Neural crest cell (in vitro differentiated cells): ENCODE results near the gene CNTN4. TPM values are rescaled to one million over a fixed set of nuclear protein-coding genes. Genes with fewer than 3 reads are reported as not detected.

Source experiments
- DNase-seq: peaks from one replicate; pipeline ENCODE4 v3.0.0; 2021; ENCODE audit warnings: low read depth, mixed read lengths, low spot score
- H3K27ac Mint-ChIP-seq: one replicate; pipeline ENCODE4 v1.8.0; 2021; ENCODE audit warnings: mild to moderate bottlenecking, mixed read lengths; ENCODE audit not compliant: unreplicated experiment
- H3K27me3 Mint-ChIP-seq: 2 replicates; pipeline ENCODE4 v1.8.0; 2021; ENCODE audit warnings: low read depth, mild to moderate bottlenecking, mixed read lengths
- H3K36me3 Mint-ChIP-seq: 2 replicates; pipeline ENCODE4 v1.8.0; 2021; ENCODE audit warnings: low read depth, mild to moderate bottlenecking, mixed read lengths
- H3K4me1 Mint-ChIP-seq: 2 replicates; pipeline ENCODE4 v1.8.0; 2021; ENCODE audit warnings: mixed read lengths
- H3K4me3 Mint-ChIP-seq: one replicate; pipeline ENCODE4 v1.8.0; 2021; ENCODE audit warnings: mild to moderate bottlenecking, mixed read lengths
- H3K9me3 Mint-ChIP-seq: 2 replicates; pipeline ENCODE4 v1.8.0; 2021; ENCODE audit warnings: mixed read lengths
- CTCF ChIP-seq: fragments of 200-600 bp; sonication (generic); conservative IDR thresholded peaks from 2 replicates; pipeline ENCODE4 v1.5.0; 2021; ENCODE audit warnings: antibody characterized with exemption, mild to moderate bottlenecking
- total RNA-seq: library from RNA; stranded (reverse); gene quantifications from 2 replicates; pipeline ENCODE4 v1.2.1, GENCODE V29; 2021

CNTN4 gene
- total RNA-seq, 1 donor from 2014 or later = 2.9 TPM

GRCh38 chr3:2362122-2362521 lies 263.5 kb downstream of the CNTN4 start:
- TF ChIP-seq CTCF = no peak
- H3K4me3 Mint-ChIP-seq = no peak overlapping the region
- H3K27me3 Mint-ChIP-seq = no peaks in the 10 kb centered on the region
- peaks cover 4% of the 10 kb centered on the region for H3K4me1 Mint-ChIP-seq
- no peak for DNase-seq
- no peaks in the 10 kb centered on the region for H3K36me3 Mint-ChIP-seq
- H3K9me3 Mint-ChIP-seq = no peaks in the 10 kb centered on the region
- no peak overlapping the region for H3K27ac Mint-ChIP-seq

DNA sequence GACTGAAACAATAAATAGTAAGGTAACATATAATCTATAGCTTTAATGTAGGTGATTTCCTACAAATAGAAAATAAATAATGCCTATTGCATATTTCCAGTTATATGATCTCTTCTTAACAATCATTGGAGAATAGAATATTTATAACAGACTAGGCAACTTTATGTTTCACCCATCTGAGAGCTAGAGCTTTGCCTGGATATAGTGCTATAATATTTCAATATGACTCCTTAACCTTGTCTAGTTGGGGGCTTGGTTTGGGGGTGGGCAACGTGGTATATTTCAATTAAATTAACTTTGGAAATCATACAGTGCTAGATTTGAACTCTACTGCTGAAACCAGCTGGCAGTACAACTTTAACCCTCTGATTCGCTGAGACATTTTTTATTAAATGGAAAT lies 265.2 kb downstream of the CNTN4 start:
- Mint-ChIP-seq H3K4me1 (peaks cover 4% of the 10 kb centered on the region), H3K27ac (no peak overlapping the region), H3K4me3 (no peak overlapping the region), H3K27me3 (no peaks in the 10 kb centered on the region), H3K9me3 (no peaks in the 10 kb centered on the region), H3K36me3 (no peaks in the 10 kb centered on the region)
- no peak for DNase-seq
- TF ChIP-seq CTCF = no peak

DNA sequence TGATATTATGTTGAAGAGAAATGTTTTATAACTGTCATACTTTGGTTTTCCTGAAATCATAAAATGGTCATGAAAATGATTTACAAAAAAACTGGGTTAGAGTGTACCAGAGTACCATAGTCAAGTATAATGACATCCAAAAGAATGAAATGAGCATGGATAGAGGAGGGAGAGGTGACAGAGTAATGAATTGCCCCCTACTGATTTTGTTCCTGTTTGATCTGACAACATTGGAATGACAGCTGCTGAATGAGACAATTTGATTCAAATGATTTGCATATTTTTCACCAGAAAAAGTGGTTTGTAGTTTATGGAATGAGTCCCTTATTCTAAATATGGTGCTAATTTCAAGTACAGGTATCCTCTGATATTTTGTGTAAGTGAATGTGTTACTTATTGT lies 271.7 kb downstream of the CNTN4 start:
- Mint-ChIP-seq H3K9me3 (no peaks in the 10 kb centered on the region), H3K27ac (no peak overlapping the region)
- TF ChIP-seq CTCF = no peak

GRCh38 chr3:2372306-2372705 lies 273.6 kb downstream of the CNTN4 start:
- no peaks in the 10 kb centered on the region for H3K4me1 Mint-ChIP-seq
- TF ChIP-seq CTCF = no peak
- H3K4me3 Mint-ChIP-seq = no peak overlapping the region
- H3K27ac Mint-ChIP-seq = no peak overlapping the region
- H3K9me3 Mint-ChIP-seq = no peaks in the 10 kb centered on the region
- H3K27me3 Mint-ChIP-seq = no peaks in the 10 kb centered on the region
- H3K36me3 Mint-ChIP-seq = no peaks in the 10 kb centered on the region
- DNase-seq = no peak

More for the DNA sequence above, 271.7 kb downstream of the CNTN4 start:
- no peak overlapping the region for H3K4me3 Mint-ChIP-seq
- no peaks in the 10 kb centered on the region for H3K4me1 Mint-ChIP-seq
- no peaks in the 10 kb centered on the region for H3K36me3 Mint-ChIP-seq
- no peak for DNase-seq
- no peaks in the 10 kb centered on the region for H3K27me3 Mint-ChIP-seq

- TF ChIP-seq CTCF = no peak
- Mint-ChIP-seq H3K4me3 (no peak overlapping the region), H3K4me1 (no peaks in the 10 kb centered on the region), H3K9me3 (no peaks in the 10 kb centered on the region), H3K36me3 (no peaks in the 10 kb centered on the region), H3K27me3 (no peaks in the 10 kb centered on the region), H3K27ac (no peak overlapping the region)
- DNase-seq = no peak
Observed at GRCh38 chr3:2375376-2375775, 276.7 kb downstream of the CNTN4 start.

DNA sequence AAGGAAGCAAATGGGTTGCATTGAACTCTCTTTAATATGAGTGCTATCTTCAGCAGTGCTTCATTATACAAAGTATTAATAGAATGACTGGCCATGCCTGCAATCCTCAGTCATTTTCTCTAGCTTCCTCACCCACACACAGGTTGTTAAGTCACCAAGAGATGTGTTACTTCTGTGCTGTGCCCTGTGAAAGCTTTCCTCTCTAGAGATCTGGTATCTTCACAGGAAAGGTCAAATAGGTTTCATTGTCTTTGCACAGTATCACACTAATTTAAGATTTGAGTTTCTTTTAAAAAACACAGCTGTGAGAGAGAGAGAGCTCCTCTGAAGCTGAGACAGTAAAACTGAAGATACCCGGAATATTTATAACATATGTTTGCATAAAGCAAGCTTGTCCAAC lies 278.6 kb downstream of the CNTN4 start:
- no peak overlapping the region for H3K4me3 Mint-ChIP-seq
- H3K27ac Mint-ChIP-seq = no peak overlapping the region
- no peak for DNase-seq
- no peaks in the 10 kb centered on the region for H3K9me3 Mint-ChIP-seq
- TF ChIP-seq CTCF = no peak
- no peaks in the 10 kb centered on the region for H3K27me3 Mint-ChIP-seq
- no peaks in the 10 kb centered on the region for H3K4me1 Mint-ChIP-seq
- no peaks in the 10 kb centered on the region for H3K36me3 Mint-ChIP-seq
